Hepatocyte (in vitro differentiated cells): Measurements from ENCODE around the gene TTC14. TPM values are rescaled to one million over a fixed set of nuclear protein-coding genes. Genes with fewer than 3 reads are reported as not detected.

Experiments
- polyA plus RNA-seq: library from polyadenylated mRNA; unstranded; fragments of >200 nt; fragmentation: Nextera tagmentation; extraction: Ambion mirVana; gene quantifications from 2 replicates; pipeline ENCODE4 v1.2.1, GENCODE V29; 2016
- small RNA-seq: library from RNA; depleted of rRNA; stranded (forward); fragments of <200 nt; gene quantifications from one replicate; pipeline ENCODE3, GENCODE V24; 2014
- total RNA-seq: library from RNA; depleted of rRNA; stranded (reverse); fragments of >200 nt; gene quantifications from 2 replicates; pipeline ENCODE4 v1.2.3, GENCODE V29; 2014

TTC14 gene
- total and polyA plus RNA-seq, 2 experiments from 2014 or later: 21.5 to 45.3 TPM

Small RNA genes within 50 kb of the gene (small RNA-seq; reads per million reads assigned to genes)
- gene AC068298.1 (not detected), gene RNU6-486P (not detected)

Other genes with a start within 250 kb of the TTC14 start
- not detected in 2 replicates for gene CCDC39, start 77.3 kb downstream of the TTC14 start, total RNA-seq
- gene CCDC39, start 77.3 kb downstream of the TTC14 start, polyA plus RNA-seq: not detected in 2 replicates